Heart left ventricle (tissue), 13 donors: ENCODE measurements around the gene MRPS15.

ENCODE experiments used
- CTCF ChIP-seq, 12 donors: fragments of 200-600 bp; sonication (generic) in 4 of 12; IDR thresholded peaks; one replicate each; pipeline versions ENCODE4 v1.5.0 to v1.8.0; 2018 to 2022; ENCODE audit warnings: antibody characterized with exemption in 12 of 12, mild to moderate bottlenecking in 5 of 12
- POLR2A ChIP-seq, 2 donors: fragments of 450-650 bp; IDR thresholded peaks; one replicate each; pipeline ENCODE4 v1.6.1; 2017; ENCODE audit warnings: antibody characterized with exemption in 2 of 2, mild to moderate bottlenecking in 2 of 2, moderate library complexity in 2 of 2
- donor health status: ischemic (EF 13 %, LVEDD 7.1; RV severe dilation, severe dysfunction).
- donor health status: DM: no; HTN: yes; CAD: no.
- donor health status: DM: no; HTN: no; CAD: no.
- donor health status: ischemic (EF 25% LVEDD 6.9; RV normal size, moderate dysfunction).
- donor health status: ischemic (EF 25% LVEDD 5.7; RV mildly dilated, moderate dysfunction).
- donor health status: ischemic (EF 35%, LVEDD 5.7; RV mildly dilated, moderate dysfunction).
- donor health status: nonischemic (EF 11% LVEDD 7.7; RV severe dilation, severe dysfunction).
- donor health status: DM: yes; HTN: yes; CAD: no.
- donor health status: PGD.
- donor health status: ischemic (EF 29% LVEDD 5.4; RV normal size, mild dysfunction).
- donor health status: nonischemic (EF 23%, LVEDD 6.1; RV moderate dilation, normal function).

GRCh38 chr1:36502616-36503015 is 38.4 kb upstream of the MRPS15 start:
- TF ChIP-seq CTCF (IDR thresholded peaks at IDR 0.05) (no peak), POLR2A (IDR thresholded peaks at IDR 0.05) (no peak)
